Measurements from ENCODE around the gene DONSON. TPM values are rescaled to one million over a fixed set of nuclear protein-coding genes. Genes with fewer than 3 reads are reported as not detected.
"Not testable (repeated sequence)": the region's sequence is repeated elsewhere in the genome, so short reads cannot be mapped to it uniquely, and the experiment has no call there.

DONSON gene
- total RNA-seq (1 to 10 TPM; 3.3 to 6.9 (median 5.5) TPM), polyA plus RNA-seq (10 to 100 TPM; 13.2 to 17.9 TPM)
- long read RNA-seq, donor 1, partial matches to known transcripts: 3 of 10 reads
- long read RNA-seq, donor 1, other reads (novel, unspliced or antisense): 2 of 10 reads
- long read RNA-seq, donor 2, partial matches to known transcripts: 2 of 8 reads
- long read RNA-seq, donor 2, other reads (novel, unspliced or antisense): 3 of 8 reads
- long read RNA-seq, donor 3, partial matches to known transcripts: 1 of 3 reads
- long read RNA-seq, donor 3, other reads (novel, unspliced or antisense): 2 of 3 reads

GRCh38 chr21:33588485-33589335 is at the start of gene DONSON:
Gene DONSON, minus strand, starts transcription at chr21:33588684. Its CDS starts 43 bp downstream, at chr21:33588641.
- intact Hi-C loops (cut with DNase I): loop anchor here in 3 of 10 donors (1.0 to 5.0 kb wide), 2 partner anchors 45 to 46 kb away; partner anchors contain the start of genes SON (in 3 of the 3) and GART (in 2 of the 3)
- peaks cover 0 to 22% (median 16%) of the 10 kb centered on the region in 9 donors for H3K4me1 ChIP-seq
- ATAC-seq: peak; percentile 93 to 98 (median 97)
- 0% methylated on average over 58 to 78 of the region's 78 CpGs for WGBS, 2 donors
- TF ChIP-seq, protein P1, sequence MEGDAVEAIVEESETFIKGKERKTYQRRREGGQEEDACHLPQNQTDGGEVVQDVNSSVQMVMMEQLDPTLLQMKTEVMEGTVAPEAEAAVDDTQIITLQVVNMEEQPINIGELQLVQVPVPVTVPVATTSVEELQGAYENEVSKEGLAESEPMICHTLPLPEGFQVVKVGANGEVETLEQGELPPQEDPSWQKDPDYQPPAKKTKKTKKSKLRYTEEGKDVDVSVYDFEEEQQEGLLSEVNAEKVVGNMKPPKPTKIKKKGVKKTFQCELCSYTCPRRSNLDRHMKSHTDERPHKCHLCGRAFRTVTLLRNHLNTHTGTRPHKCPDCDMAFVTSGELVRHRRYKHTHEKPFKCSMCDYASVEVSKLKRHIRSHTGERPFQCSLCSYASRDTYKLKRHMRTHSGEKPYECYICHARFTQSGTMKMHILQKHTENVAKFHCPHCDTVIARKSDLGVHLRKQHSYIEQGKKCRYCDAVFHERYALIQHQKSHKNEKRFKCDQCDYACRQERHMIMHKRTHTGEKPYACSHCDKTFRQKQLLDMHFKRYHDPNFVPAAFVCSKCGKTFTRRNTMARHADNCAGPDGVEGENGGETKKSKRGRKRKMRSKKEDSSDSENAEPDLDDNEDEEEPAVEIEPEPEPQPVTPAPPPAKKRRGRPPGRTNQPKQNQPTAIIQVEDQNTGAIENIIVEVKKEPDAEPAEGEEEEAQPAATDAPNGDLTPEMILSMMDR (IDR thresholded peaks at IDR 0.05): peak in 3 of 9 donors; percentile 11 to 34 (median 25)
- peak within 1 kb of the TSS; percentile 54 to 92 (median 76) for H3K4me3 ChIP-seq
- H3K9me3 ChIP-seq: no peaks in the 10 kb centered on the region
- H3K27me3 ChIP-seq: no peaks in the 10 kb centered on the region
- peaks cover 0 to 32% (median 0%) of the 10 kb centered on the region in 9 donors for H3K36me3 ChIP-seq
- peak within 1 kb of the TSS in 9 of 10 donors; percentile 77 to 94 (median 90) for H3K27ac ChIP-seq
- DNase-seq: peak; percentile 86 to 94

DNA sequence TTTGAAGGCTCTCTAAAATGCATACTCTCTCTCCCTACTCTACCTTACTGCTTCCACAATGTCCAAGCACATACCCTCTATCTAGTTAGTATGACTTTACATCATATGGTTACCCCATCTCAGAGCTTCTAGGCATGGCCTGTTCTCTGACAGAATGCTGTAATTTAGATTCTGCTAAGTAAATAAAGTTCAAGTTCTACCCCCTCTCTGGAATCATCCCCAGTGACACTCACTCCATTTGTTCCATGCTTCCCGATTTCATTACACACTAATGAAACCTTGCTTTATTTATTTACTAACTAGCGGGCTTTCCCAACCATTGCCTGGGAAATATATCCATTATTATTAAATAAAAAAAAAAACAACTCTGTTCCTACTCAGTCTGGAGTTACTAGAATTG is 45.8 kb upstream of the DONSON start:
- H3K36me3 ChIP-seq: peaks cover 0 to 44% (median 16%) of the 10 kb centered on the region in 9 donors
- H3K4me1 ChIP-seq: no peaks in the 10 kb centered on the region
- ATAC-seq (no peak), DNase-seq (no peak)
- TF ChIP-seq, protein P1 (IDR thresholded peaks at IDR 0.05): no peak
- WGBS, 2 donors: 95 to 99% methylated on average over 2 of the region's 2 CpGs
- intact Hi-C loops (cut with DNase I): no loop called here
- H3K4me3 ChIP-seq: no peak overlapping the region
- H3K27me3 ChIP-seq: no peaks in the 10 kb centered on the region
- no peak overlapping the region for H3K27ac ChIP-seq
- H3K9me3 ChIP-seq: no peaks in the 10 kb centered on the region

DNA sequence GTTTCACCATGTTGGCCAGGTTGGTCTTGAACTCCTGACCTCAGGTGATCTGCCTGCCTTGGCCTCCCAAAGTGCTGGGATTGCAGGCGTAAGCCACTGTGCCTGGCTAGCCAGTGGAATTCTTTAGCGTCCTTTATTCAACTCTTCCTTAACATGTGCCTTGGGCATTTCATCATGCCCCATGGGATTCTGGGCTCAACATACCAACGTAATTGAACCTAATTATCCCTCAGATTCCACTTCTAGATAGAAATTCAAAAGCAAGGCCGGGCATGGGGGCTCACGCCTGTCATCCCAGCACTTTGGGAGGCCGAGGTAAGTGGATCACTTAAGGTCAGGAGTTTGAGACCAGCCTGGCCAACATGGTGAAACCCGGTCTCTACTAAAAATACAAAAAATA is 37.7 kb upstream of the DONSON start:
- H3K36me3 ChIP-seq: peaks cover 0 to 87% (median 31%) of the 10 kb centered on the region in 9 donors
- DNase-seq; H3K27ac ChIP-seq; H3K4me1 ChIP-seq; ATAC-seq; H3K4me3 ChIP-seq; H3K27me3 ChIP-seq; intact Hi-C loops (cut with DNase I); H3K9me3 ChIP-seq: not testable (repeated sequence)
- WGBS, 2 donors: 93 to 96% methylated on average over 7 of the region's 7 CpGs

GRCh38 chr21:33622253-33622652 is 33.8 kb upstream of the DONSON start:
- intact Hi-C loops (cut with DNase I): no loop called here
- no peaks in the 10 kb centered on the region for H3K4me1 ChIP-seq
- peaks cover 0 to 83% (median 26%) of the 10 kb centered on the region in 9 donors for H3K36me3 ChIP-seq
- no peak overlapping the region for H3K4me3 ChIP-seq
- no peaks in the 10 kb centered on the region for H3K9me3 ChIP-seq
- no peaks in the 10 kb centered on the region for H3K27me3 ChIP-seq
- no peak overlapping the region for H3K27ac ChIP-seq
- DNase-seq: no peak
- TF ChIP-seq, protein P1 (IDR thresholded peaks at IDR 0.05): no peak
- no peak for ATAC-seq

Measured in heart right ventricle (tissue), 16 donors.